Glutamatergic neuron (in vitro differentiated cells): Measurements from ENCODE around the gene MERTK. TPM values are rescaled to one million over a fixed set of nuclear protein-coding genes. Genes with fewer than 3 reads are reported as not detected.

Source experiments
- DNase-seq: peaks from one replicate; pipeline ENCODE4 v3.0.0; 2022
- H3K27ac Mint-ChIP-seq: one replicate; pipeline ENCODE4 v1.8.0; 2020; ENCODE audit warnings: mild to moderate bottlenecking, mixed read lengths, inconsistent platforms; ENCODE audit not compliant: unreplicated experiment
- H3K27me3 Mint-ChIP-seq: one replicate; pipeline ENCODE4 v1.8.0; 2020; ENCODE audit warnings: mild to moderate bottlenecking, moderate library complexity, mixed read lengths, inconsistent platforms; ENCODE audit not compliant: unreplicated experiment
- H3K36me3 Mint-ChIP-seq: one replicate; pipeline ENCODE4 v1.8.0; 2020; ENCODE audit warnings: mild to moderate bottlenecking, mixed read lengths, inconsistent platforms; ENCODE audit not compliant: unreplicated experiment
- H3K4me1 Mint-ChIP-seq: one replicate; pipeline ENCODE4 v1.8.0; 2020; ENCODE audit warnings: mild to moderate bottlenecking, low read depth, mixed read lengths, inconsistent platforms; ENCODE audit not compliant: unreplicated experiment
- H3K4me3 Mint-ChIP-seq: one replicate; pipeline ENCODE4 v1.8.0; 2020; ENCODE audit warnings: mild to moderate bottlenecking, mixed read lengths, inconsistent platforms; ENCODE audit not compliant: unreplicated experiment
- H3K9me3 Mint-ChIP-seq: one replicate; pipeline ENCODE4 v1.8.0; 2020; ENCODE audit warnings: mild to moderate bottlenecking, moderate library complexity, mixed read lengths, inconsistent platforms; ENCODE audit not compliant: unreplicated experiment
- total RNA-seq: library from RNA; stranded (reverse); fragmentation: NEBNext Ultra II Directional; extraction: Animal tissue kit (Norgen Biotek cat#: 25700); gene quantifications from one replicate; pipeline ENCODE4 v1.2.1, GENCODE V29; 2021; ENCODE audit not compliant: unreplicated experiment
- TF ChIP-seq, protein P1 (sequence below): fragments of 200-600 bp; sonication (generic); IDR thresholded peaks from one replicate; pipeline ENCODE4 v1.5.0; 2021; ENCODE audit not compliant: partially characterized antibody, unreplicated experiment

Gene MERTK
- total RNA-seq, 1 donor from 2014 or later: 2.3 TPM

- no peaks in the 10 kb centered on the region for H3K27me3 Mint-ChIP-seq
- TF ChIP-seq, protein P1, sequence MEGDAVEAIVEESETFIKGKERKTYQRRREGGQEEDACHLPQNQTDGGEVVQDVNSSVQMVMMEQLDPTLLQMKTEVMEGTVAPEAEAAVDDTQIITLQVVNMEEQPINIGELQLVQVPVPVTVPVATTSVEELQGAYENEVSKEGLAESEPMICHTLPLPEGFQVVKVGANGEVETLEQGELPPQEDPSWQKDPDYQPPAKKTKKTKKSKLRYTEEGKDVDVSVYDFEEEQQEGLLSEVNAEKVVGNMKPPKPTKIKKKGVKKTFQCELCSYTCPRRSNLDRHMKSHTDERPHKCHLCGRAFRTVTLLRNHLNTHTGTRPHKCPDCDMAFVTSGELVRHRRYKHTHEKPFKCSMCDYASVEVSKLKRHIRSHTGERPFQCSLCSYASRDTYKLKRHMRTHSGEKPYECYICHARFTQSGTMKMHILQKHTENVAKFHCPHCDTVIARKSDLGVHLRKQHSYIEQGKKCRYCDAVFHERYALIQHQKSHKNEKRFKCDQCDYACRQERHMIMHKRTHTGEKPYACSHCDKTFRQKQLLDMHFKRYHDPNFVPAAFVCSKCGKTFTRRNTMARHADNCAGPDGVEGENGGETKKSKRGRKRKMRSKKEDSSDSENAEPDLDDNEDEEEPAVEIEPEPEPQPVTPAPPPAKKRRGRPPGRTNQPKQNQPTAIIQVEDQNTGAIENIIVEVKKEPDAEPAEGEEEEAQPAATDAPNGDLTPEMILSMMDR: no peak
- peaks cover 1% of the 10 kb centered on the region for H3K9me3 Mint-ChIP-seq
- DNase-seq: no peak
- H3K27ac Mint-ChIP-seq: no peak overlapping the region
- H3K4me1 Mint-ChIP-seq: peaks cover 7% of the 10 kb centered on the region
- H3K36me3 Mint-ChIP-seq: no peaks in the 10 kb centered on the region
- H3K4me3 Mint-ChIP-seq: no peak overlapping the region
Measured at GRCh38 chr2:111923276-111923804, 24.9 kb downstream of the MERTK start.

DNA sequence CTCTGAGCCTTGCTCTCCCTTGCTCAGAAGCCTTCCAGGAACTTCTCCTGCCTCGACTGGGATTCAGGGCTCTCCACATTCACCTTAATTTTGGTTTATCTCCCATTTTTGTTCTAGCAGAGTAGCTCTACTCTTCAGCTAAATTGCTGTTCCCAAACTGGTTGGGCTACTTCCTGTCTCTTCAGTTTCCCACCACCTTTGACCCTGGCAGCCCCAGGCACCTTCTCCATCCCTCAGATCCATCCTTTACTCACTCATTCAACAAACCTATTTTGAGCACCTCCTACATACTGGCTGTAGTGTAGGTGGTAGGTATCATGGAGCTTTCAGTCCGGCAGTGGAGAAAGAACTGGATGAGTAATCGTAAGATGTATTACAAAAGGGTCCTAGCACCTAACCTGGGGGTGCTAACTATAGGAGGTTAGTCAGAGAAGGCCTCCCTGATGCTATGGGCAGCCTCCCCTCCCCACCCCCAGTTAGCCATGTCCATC, 26.3 kb downstream of the MERTK start:
- Mint-ChIP-seq H3K27ac (no peak overlapping the region), H3K27me3 (no peaks in the 10 kb centered on the region), H3K36me3 (no peaks in the 10 kb centered on the region), H3K4me3 (no peak overlapping the region), H3K4me1 (peaks cover 7% of the 10 kb centered on the region), H3K9me3 (peaks cover 1% of the 10 kb centered on the region)
- DNase-seq: no peak
- TF ChIP-seq, protein P1: no peak

DNA sequence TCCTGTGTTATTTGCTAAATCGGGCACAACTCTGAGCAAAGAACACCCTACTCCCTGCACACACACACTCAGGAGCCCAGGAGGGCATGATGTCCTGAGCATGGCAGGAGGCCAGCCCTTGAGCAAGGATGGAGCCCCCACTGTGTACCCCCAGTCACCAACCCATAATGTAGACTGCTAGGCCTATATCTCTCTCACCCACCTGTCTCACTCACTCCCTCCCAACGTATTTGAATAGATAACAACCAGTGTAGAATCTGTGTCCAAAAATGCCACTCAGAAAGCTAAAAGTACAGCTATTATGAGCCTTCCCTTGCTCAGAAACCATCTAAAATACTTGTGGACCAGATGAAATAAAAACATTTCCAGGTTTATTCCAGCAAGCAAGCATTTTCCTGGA, 29.3 kb downstream of the MERTK start:
- H3K36me3 Mint-ChIP-seq: no peaks in the 10 kb centered on the region
- DNase-seq: no peak
- H3K9me3 Mint-ChIP-seq: peaks cover 1% of the 10 kb centered on the region
- H3K27ac Mint-ChIP-seq: no peak overlapping the region
- H3K27me3 Mint-ChIP-seq: no peaks in the 10 kb centered on the region
- peaks cover 7% of the 10 kb centered on the region for H3K4me1 Mint-ChIP-seq
- no peak overlapping the region for H3K4me3 Mint-ChIP-seq
- TF ChIP-seq, protein P1: no peak

DNA sequence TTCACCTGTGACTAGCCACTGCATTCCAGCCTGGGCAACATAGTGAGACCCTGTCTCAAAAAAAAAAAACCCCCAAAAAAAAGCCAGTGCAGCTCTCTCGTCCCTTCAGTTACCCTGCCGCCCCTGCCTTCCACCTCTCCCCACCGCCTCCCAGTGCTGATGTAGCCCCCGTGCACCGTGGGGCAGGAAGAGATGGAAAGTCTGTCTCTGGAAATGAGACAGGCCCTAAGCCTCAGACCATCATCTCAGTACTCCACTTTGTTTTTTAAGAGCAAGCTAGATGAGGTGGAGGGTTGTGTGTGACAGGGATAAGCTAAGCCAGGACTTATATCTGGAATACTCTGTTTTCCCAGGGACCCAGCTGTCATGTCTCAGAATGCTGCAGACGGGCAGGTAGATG, 32.0 kb downstream of the MERTK start:
- no peaks in the 10 kb centered on the region for H3K9me3 Mint-ChIP-seq
- H3K4me3 Mint-ChIP-seq: no peak overlapping the region
- no peaks in the 10 kb centered on the region for H3K36me3 Mint-ChIP-seq
- peaks cover 7% of the 10 kb centered on the region for H3K4me1 Mint-ChIP-seq
- H3K27me3 Mint-ChIP-seq: no peaks in the 10 kb centered on the region
- no peak overlapping the region for H3K27ac Mint-ChIP-seq
- TF ChIP-seq, protein P1: no peak
- DNase-seq: no peak

DNA sequence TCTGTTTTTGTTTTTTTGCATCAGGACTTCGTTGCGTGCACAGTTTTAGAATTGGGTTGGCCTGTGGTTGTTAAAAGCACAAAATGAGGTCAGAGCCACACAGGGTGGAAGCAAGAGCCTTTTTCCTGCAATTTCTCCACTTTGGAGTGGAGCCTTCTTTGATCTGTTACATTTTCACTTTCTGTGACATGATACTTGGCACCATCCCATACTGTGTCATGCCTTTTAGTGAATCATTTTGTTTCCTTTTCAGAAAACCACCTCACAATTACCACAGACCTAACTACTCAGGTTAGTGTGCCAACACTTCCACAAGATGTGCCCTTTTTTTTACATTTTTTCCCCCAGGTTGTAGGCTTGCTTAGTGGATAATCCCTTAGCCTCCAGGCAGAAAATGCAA, 32.5 kb downstream of the MERTK start:
- H3K4me1 Mint-ChIP-seq: peaks cover 7% of the 10 kb centered on the region
- no peaks in the 10 kb centered on the region for H3K36me3 Mint-ChIP-seq
- TF ChIP-seq, protein P1: no peak
- no peak overlapping the region for H3K4me3 Mint-ChIP-seq
- no peaks in the 10 kb centered on the region for H3K27me3 Mint-ChIP-seq
- DNase-seq: no peak
- no peak overlapping the region for H3K27ac Mint-ChIP-seq
- no peaks in the 10 kb centered on the region for H3K9me3 Mint-ChIP-seq
